Measurements from ENCODE around the gene ZNF365. TPM values are rescaled to one million over a fixed set of nuclear protein-coding genes. Genes with fewer than 3 reads are reported as not detected.

The ZNF365 gene
- total and polyA plus RNA-seq, 2 of the 8 experiments (the other 6 are each of a cell fraction or from before 2014, with no cell fraction given), result 0.41 to 0.43 TPM

DNA sequence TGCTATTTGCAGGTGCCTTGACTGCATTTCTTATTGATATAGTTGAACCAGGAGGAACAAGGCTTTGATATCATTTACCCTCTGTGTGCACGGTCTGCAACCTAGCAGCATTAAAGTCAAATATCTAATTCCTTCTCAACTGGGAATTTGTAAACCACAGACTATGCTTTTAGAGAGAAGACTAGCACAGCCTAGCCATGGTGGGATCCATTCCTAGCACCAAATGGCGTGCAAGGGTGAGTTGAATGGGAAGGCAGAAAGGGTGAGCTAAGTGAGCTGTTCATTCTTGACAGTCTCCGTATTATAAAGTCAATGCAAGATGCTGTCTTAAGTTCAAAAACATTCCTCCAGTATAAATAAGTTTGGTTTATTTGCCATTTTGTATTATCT is 2.9 kb downstream of the ZNF365 start:
- peaks cover 0 to 3% (median 1%) of the 10 kb centered on the region in 4 experiments; a peak in 2 of 7 replicates for H3K4me1 ChIP-seq (replicated peaks in 1 of 4; ENCODE audit: control insufficient read depth in 3 of 4, insufficient read depth in 4 of 4, low read length in 3 of 4)
- WGBS, 2 experiments (ENCODE audit: extremely low coverage in 1 of 2, insufficient coverage in 1 of 2, insufficient read length in 1 of 2, insufficient replicate concordance in 2 of 2, low coverage in 1 of 2, low lambda C conversion rate in 2 of 2, missing lambda C conversion rate in 1 of 2), result 94% methylated on average over 3 of the region's 3 CpGs; no CpG with 5 or more reads in 1 of the 2 experiments
- no peak overlapping the region for H4K5ac ChIP-seq (ENCODE audit: insufficient read length, low read depth, low read length)
- FAIRE-seq (no peak), DNase-seq (ENCODE audit: low read depth in 1 of 2, low spot score in 2 of 2) (no peak)
- no peaks in the 10 kb centered on the region for H3K9me3 ChIP-seq (ENCODE audit: insufficient read depth in 2 of 2, low read depth in 1 of 2, low read length in 1 of 2)
- no peak overlapping the region for H3K23ac ChIP-seq (ENCODE audit: insufficient read length)
- no peak overlapping the region for H2BK5ac ChIP-seq (ENCODE audit: low read depth, low read length)
- no peak overlapping the region for H3K14ac ChIP-seq (ENCODE audit: insufficient read length)
- H3K18ac ChIP-seq (ENCODE audit: extremely low read depth, low read length), result no peak overlapping the region
- no peak overlapping the region for H4K91ac ChIP-seq (replicated peaks; ENCODE audit: insufficient read length, low read length)
- H3K4ac ChIP-seq (replicated peaks; ENCODE audit: insufficient read length, low read depth, low read length), result no peak overlapping the region
- no peaks in the 10 kb centered on the region for H3K79me1 ChIP-seq (ENCODE audit: low read depth, low read length)
- H2AFZ ChIP-seq (ENCODE audit: low read length), result no peak overlapping the region
- no peak overlapping the region for H2BK12ac ChIP-seq (ENCODE audit: low read depth, low read length)
- H3K4me3 ChIP-seq (ENCODE audit: extremely low read depth in 1 of 4, insufficient read depth in 2 of 4, low read depth in 3 of 4, low read length in 4 of 4), result no peak overlapping the region
- no peak overlapping the region for H3K56ac ChIP-seq (replicated peaks; ENCODE audit: insufficient read length, low read depth, low read length)
- H4K20me1 ChIP-seq (replicated peaks in 1 of 2; ENCODE audit: control insufficient read depth in 1 of 2, insufficient read depth in 2 of 2, low read length in 2 of 2), result no peaks in the 10 kb centered on the region
- POLR2A ChIA-PET (ENCODE audit: partially characterized antibody), result no interaction called here
- H3K23me2 ChIP-seq (ENCODE audit: low read depth, low read length), result peaks cover 7% of the 10 kb centered on the region; the same call in 1 of the 2 replicates
- no peaks in the 10 kb centered on the region for H3K36me3 ChIP-seq (ENCODE audit: control insufficient read depth in 2 of 4, insufficient read depth in 4 of 4, low read length in 3 of 4)
- CTCF ChIA-PET (ENCODE audit: partially characterized antibody), result interaction anchor here (0.6 to 1.1 kb wide), 3 partner anchors 60 to 914 kb away, joined by 3 read pairs; no protein-coding TSS in a partner anchor
- TF ChIP-seq GABPA (IDR thresholded peaks at IDR 0.05; ENCODE audit: borderline replicate concordance, insufficient read depth, low read length), result no peak
- TF ChIP-seq, protein P1, sequence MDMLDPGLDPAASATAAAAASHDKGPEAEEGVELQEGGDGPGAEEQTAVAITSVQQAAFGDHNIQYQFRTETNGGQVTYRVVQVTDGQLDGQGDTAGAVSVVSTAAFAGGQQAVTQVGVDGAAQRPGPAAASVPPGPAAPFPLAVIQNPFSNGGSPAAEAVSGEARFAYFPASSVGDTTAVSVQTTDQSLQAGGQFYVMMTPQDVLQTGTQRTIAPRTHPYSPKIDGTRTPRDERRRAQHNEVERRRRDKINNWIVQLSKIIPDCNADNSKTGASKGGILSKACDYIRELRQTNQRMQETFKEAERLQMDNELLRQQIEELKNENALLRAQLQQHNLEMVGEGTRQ (IDR thresholded peaks at IDR 0.05; ENCODE audit: low read length), result no peak
- peaks cover 1 to 16% (median 15%) of the 10 kb centered on the region in 4 experiments; a peak in 6 of 7 replicates for H3K27me3 ChIP-seq (replicated peaks in 1 of 4; ENCODE audit: control insufficient read depth in 3 of 4, extremely low read depth in 1 of 4, insufficient read depth in 3 of 4, low read length in 3 of 4)
- H4K8ac ChIP-seq (ENCODE audit: extremely low read depth, insufficient read depth, low read length), result no peak overlapping the region
- H2BK15ac ChIP-seq (ENCODE audit: low read length), result no peak overlapping the region
- no peaks in the 10 kb centered on the region for H3K79me2 ChIP-seq (ENCODE audit: control insufficient read depth in 1 of 2, insufficient read depth in 2 of 2, low read length in 2 of 2)
- H2BK120ac ChIP-seq (replicated peaks; ENCODE audit: low read depth, low read length), result no peak overlapping the region
- H2BK20ac ChIP-seq (ENCODE audit: low read length), result no peak overlapping the region
- H2AK5ac ChIP-seq (ENCODE audit: low read depth, low read length), result no peak overlapping the region
- no peak overlapping the region for H3K9ac ChIP-seq (replicated peaks in 1 of 4; ENCODE audit: extremely low read depth in 1 of 4, low read depth in 3 of 4, low read length in 3 of 4)
- H3K27ac ChIP-seq (ENCODE audit: low read depth, low read length), result no peak overlapping the region
- no peak overlapping the region for H3K4me2 ChIP-seq (ENCODE audit: insufficient read depth in 1 of 2, low read depth in 2 of 2, low read length in 2 of 2)

Data from H1 (cell line).